ENCODE data around the gene CABYR.
"Not testable (repeated sequence)": the region's sequence is repeated elsewhere in the genome, so short reads cannot be mapped to it uniquely, and the experiment has no call there.

The CABYR gene

GRCh38 chr18:24130494-24130893 lies 8.4 kb upstream of the CABYR start:
- no peak for DNase-seq

GRCh38 chr18:24136967-24137373 lies 1.9 kb upstream of the CABYR start:
- DNase-seq, result no peak

GRCh38 chr18:24138409-24138788 lies 463 bp upstream of the CABYR start:
- no peak for DNase-seq

GRCh38 chr18:24140697-24141096 lies 1.8 kb downstream of the CABYR start:
- no peak for DNase-seq

GRCh38 chr18:24142376-24142775 lies 3.5 kb downstream of the CABYR start:
- DNase-seq, result no peak

GRCh38 chr18:24149591-24149990 lies 10.7 kb downstream of the CABYR start:
- DNase-seq, result not testable (repeated sequence)

- DNase-seq, result no peak
Observed at GRCh38 chr18:24153397-24153796, 14.5 kb downstream of the CABYR start.

- no peak for DNase-seq
Observed at GRCh38 chr18:24157855-24158254, 19.0 kb downstream of the CABYR start.

GRCh38 chr18:24160086-24160485 lies 21.2 kb downstream of the CABYR start:
- no peak for DNase-seq

- DNase-seq, result no peak
Observed at GRCh38 chr18:24161304-24161703, 22.4 kb downstream of the CABYR start.

- DNase-seq, result no peak
Observed at GRCh38 chr18:24168496-24168895, 29.6 kb downstream of the CABYR start.

- DNase-seq, result no peak
Observed at GRCh38 chr18:24170360-24170759, 31.5 kb downstream of the CABYR start.

- DNase-seq, result no peak
Observed at GRCh38 chr18:24173997-24174396, 35.1 kb downstream of the CABYR start.

- DNase-seq, result no peak
Observed at GRCh38 chr18:24176727-24177416, 38.0 kb downstream of the CABYR start.

- no peak for DNase-seq
Observed at GRCh38 chr18:24177499-24178133, 38.8 kb downstream of the CABYR start.

GRCh38 chr18:24180048-24180447 lies 41.2 kb downstream of the CABYR start:
- DNase-seq, result no peak

- no peak for DNase-seq
Observed at GRCh38 chr18:24181806-24182205, 42.9 kb downstream of the CABYR start.

- DNase-seq, result no peak
Observed at GRCh38 chr18:24185805-24186204, 46.9 kb downstream of the CABYR start.

- no peak for DNase-seq
Observed at GRCh38 chr18:24187049-24187448, 48.2 kb downstream of the CABYR start.

- no peak for DNase-seq
Observed at GRCh38 chr18:24187689-24188088, 48.8 kb downstream of the CABYR start.

- DNase-seq, result no peak
Observed at GRCh38 chr18:24188120-24188519, 49.3 kb downstream of the CABYR start.

GRCh38 chr18:24189007-24189528 lies 50.2 kb downstream of the CABYR start:
- DNase-seq, result no peak

GRCh38 chr18:24189664-24190346 lies 50.9 kb downstream of the CABYR start:
- DNase-seq, result no peak

GRCh38 chr18:24190590-24190989 lies 51.7 kb downstream of the CABYR start:
- no peak for DNase-seq

All from effector CD4-positive, alpha-beta T cell (primary cell).